H1 (cell line): ENCODE results near the gene AGRP. TPM values are rescaled to one million over a fixed set of nuclear protein-coding genes. Genes with fewer than 3 reads are reported as not detected.

Experiments used
- BACH1 ChIP-seq: IDR thresholded peaks from 2 replicates; pipeline ENCODE4 v1.6.1; 2012; ENCODE audit warnings: low read length, improper control_type of control experiment
- EZH2 ChIP-seq: fragments of 200-600 bp; sonication (generic); IDR thresholded peaks from 2 replicates; pipeline ENCODE4 v1.7.1; 2012; ENCODE audit warnings: low read depth, mild to moderate bottlenecking, moderate library complexity, low read length, inconsistent platforms; ENCODE audit not compliant: severe bottlenecking
- JUND ChIP-seq: IDR thresholded peaks from 2 replicates; pipeline ENCODE4 v1.6.1; 2011; ENCODE audit warnings: mild to moderate bottlenecking, improper control_type of control experiment, low read length
- RAD21 ChIP-seq, 2 experiments: IDR thresholded peaks in 1 of 2; conservative IDR thresholded peaks in 1 of 2; 2 replicates each; pipeline ENCODE4 v1.6.1; 2011; ENCODE audit warnings: low read depth in 2 of 2, low read length in 2 of 2, improper control_type of control experiment in 1 of 2, inconsistent platforms in 1 of 2, mild to moderate bottlenecking in 1 of 2, moderate library complexity in 1 of 2
- YY1 ChIP-seq: IDR thresholded peaks from 2 replicates; pipeline ENCODE4 v1.6.1; 2011; ENCODE audit warnings: low read depth, mild to moderate bottlenecking, low read length
- polyA plus RNA-seq, 7 experiments: library from polyadenylated mRNA; depleted of rRNA in 3 of 7; stranded (reverse) in 5 of 7; unstranded in 2 of 7; fragments of >200 nt in 5 of 7; fragments of 200-250 nt in 2 of 7; gene quantifications; 1 replicate in 5 of 7; 2 replicates in 1 of 7; 4 replicates in 1 of 7; pipeline versions ENCODE4 v1.2.1 to v1.2.3, GENCODE V29; 2011 to 2013; ENCODE audit warnings: missing spikeins in 2 of 7, mixed read lengths in 2 of 7
- total RNA-seq: library from RNA; stranded (reverse); fragmentation: NEBNext Ultra II Directional; extraction: Animal tissue kit (Norgen Biotek cat#: 25700); gene quantifications from 2 replicates; pipeline ENCODE4 v1.2.1, GENCODE V29; 2021

Gene AGRP
- total and polyA plus RNA-seq, 2 of the 8 experiments (the other 6 are each of a cell fraction or from before 2014, with no cell fraction given), result not detected

DNA sequence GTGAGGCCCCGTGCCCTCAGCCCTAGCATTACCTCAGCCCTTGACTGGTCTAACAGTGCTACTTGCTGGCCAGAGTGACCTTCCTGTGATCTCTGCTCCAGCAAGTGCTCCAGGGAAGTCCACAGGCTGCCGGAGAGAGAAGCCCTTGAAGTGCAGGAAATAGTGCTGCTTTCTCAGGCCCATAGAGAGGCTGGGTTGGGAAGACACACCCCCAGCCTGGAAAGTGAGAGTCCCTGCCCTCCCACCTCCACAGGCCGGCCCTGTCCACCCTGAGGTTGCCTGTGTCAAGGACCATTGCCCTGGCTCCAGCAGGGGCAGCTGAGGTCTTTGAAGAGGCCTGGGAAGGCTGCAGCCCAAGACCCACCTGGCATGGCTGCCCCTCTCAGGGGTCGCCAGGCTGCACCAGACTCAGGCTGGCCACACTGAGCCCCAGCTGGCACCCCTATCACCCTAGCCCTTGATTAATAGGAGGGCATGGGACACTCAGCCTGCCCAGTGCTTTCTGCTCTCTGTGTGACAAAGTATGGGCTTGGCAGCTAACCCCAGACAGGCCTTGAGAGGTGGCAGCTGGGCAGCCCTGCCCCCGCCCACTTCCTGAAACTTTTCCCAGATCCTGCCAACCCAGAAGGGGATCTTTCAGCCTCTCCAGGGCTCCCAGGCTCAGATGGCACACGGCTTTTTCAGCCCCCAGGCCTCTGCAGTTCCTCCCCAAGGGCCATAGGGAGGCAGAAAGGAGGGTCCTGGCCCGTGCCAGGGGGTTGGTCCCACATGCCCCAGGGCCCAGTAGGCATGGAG lies 24.1 kb downstream of the AGRP start (continued):
- TF ChIP-seq BACH1, result no peak
- TF ChIP-seq RAD21 (IDR thresholded peaks at IDR 0.05 in 1 of 2, conservative IDR thresholded peaks at IDR 0.05 in 1 of 2; ENCODE audit: low read depth in 2 of 2, low read length in 2 of 2), result no peak
- TF ChIP-seq EZH2, result no peak
- TF ChIP-seq JUND, result no peak
- no peak for TF ChIP-seq YY1
